GM12801 (cell line): ENCODE results near the gene LYST.

ENCODE experiments used
- CTCF ChIP-seq: IDR thresholded peaks from one replicate; pipeline ENCODE4 v1.5.1; 2011; ENCODE audit warnings: control low read depth; ENCODE audit not compliant: insufficient read length; ENCODE audit errors: extremely low read depth

Gene LYST

GRCh38 chr1:235852887-235853286, 13.8 kb downstream of the LYST start:
- TF ChIP-seq CTCF, result no peak

- TF ChIP-seq CTCF, result no peak
Measured at GRCh38 chr1:235851939-235852338, 14.8 kb downstream of the LYST start.

DNA sequence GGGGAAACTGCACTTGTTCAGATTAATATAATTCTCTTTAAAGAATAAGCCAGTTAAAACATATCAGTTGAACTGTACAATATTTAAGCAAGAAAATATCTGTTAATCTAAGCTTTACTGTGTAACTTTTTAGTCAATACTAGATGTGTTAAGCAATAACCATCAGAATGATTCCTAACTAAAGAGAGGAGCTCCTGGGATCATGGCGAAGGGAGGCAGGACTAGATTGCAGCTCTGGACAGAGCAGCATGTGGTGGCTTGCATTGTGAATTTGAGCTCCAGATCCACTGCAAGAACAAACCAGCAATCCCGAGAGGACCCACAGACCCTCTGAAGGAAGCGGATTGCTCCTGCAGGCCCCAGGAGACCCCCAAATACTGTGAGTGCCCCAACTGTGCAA, 21.9 kb downstream of the LYST start:
- TF ChIP-seq CTCF, result no peak

- peak; percentile 7 for TF ChIP-seq CTCF
Measured at GRCh38 chr1:235843461-235843961, 23.2 kb downstream of the LYST start.

GRCh38 chr1:235841938-235842545, 24.7 kb downstream of the LYST start:
- no peak for TF ChIP-seq CTCF

DNA sequence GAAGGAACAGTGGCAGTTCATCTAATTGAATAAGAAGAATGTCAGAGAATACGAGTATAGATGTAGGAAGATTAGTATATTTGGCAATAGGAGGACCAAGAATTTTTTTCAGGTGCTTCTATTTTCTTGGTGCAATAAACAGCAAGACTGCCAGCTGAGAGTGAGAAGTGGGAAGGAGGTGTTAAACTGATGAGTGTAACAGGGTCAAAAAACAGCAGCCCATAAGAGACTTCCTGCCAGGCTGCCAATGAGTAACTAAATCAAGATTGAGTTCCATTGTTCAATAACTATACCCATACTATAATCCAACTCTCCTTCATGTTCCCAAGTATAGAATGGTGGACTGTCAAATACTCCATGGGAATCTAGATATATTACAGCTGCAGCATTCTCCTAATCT, 28.7 kb downstream of the LYST start:
- no peak for TF ChIP-seq CTCF

DNA sequence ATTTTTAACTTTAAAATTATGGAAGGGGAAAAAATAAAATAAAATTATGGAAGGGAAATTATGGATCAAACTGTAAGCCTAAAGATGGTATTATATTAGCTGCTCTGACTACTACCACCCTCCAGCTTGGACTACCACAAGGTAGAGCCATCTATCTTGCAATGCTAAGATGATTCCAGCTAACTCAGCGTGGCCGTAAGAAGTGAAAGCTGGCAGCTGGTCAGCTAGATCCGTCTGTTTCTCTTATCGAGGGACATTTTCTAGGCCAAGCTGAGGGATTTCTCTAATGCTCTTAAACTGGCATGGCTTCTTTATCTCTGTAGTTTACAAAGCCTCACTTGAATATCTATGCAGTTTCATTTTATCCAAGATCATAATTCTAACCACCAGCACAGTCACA, 31.5 kb downstream of the LYST start:
- no peak for TF ChIP-seq CTCF
